SU-DHL-6 (cell line): Measurements from ENCODE around the gene PTPRG.

ENCODE experiments used
- EZH2phosphoT487 ChIP-seq: fragments of 200-600 bp; sonication (generic), shearing (Covaris generic); conservative IDR thresholded peaks from 2 replicates; pipeline ENCODE4 v1.6.1; 2018; ENCODE audit warnings: mild to moderate bottlenecking, antibody characterized with exemption, low read length, moderate library complexity, mixed read lengths
- TF ChIP-seq, protein P1 (sequence below): fragments of 200-600 bp; sonication (generic); IDR thresholded peaks from one replicate; pipeline ENCODE4 v1.5.1; 2017; ENCODE audit warnings: antibody characterized with exemption, mild to moderate bottlenecking, low read length, moderate library complexity; ENCODE audit not compliant: insufficient read depth, poor library complexity, severe bottlenecking

DNA sequence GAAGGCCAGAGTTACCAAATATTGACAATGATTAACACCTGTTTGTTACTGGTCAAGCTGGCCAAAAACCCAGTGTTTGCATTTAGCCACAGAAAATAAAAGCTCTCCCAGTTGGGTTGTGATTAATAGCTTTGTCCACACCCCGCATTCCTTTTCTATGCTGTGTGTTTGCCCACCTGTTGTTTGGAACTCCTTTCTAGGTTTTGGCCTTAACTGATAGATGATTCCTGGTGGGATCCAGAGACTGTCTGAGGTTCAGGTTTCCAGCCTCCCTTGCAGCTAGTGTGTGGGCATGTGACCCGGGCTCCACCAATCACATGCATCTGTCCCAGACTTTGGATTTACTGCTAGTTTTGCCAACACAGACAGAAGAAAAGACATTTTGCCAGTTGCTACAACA, 83.8 kb downstream of the PTPRG start:
- TF ChIP-seq, protein P1, sequence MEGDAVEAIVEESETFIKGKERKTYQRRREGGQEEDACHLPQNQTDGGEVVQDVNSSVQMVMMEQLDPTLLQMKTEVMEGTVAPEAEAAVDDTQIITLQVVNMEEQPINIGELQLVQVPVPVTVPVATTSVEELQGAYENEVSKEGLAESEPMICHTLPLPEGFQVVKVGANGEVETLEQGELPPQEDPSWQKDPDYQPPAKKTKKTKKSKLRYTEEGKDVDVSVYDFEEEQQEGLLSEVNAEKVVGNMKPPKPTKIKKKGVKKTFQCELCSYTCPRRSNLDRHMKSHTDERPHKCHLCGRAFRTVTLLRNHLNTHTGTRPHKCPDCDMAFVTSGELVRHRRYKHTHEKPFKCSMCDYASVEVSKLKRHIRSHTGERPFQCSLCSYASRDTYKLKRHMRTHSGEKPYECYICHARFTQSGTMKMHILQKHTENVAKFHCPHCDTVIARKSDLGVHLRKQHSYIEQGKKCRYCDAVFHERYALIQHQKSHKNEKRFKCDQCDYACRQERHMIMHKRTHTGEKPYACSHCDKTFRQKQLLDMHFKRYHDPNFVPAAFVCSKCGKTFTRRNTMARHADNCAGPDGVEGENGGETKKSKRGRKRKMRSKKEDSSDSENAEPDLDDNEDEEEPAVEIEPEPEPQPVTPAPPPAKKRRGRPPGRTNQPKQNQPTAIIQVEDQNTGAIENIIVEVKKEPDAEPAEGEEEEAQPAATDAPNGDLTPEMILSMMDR = no peak
- no peak for TF ChIP-seq EZH2phosphoT487
